ENCODE data around the gene TRIM2.

TRIM2 gene

GRCh38 chr4:153204247-153204671 lies at the start of gene TRIM2:
TRIM2 (plus strand) TSS chr4:153204443; CDS start chr4:153204531, 88 bp downstream.
- DNase-seq (ENCODE audit: low read depth) = peak; percentile 55
- TF ChIP-seq CTCF (IDR thresholded peaks at IDR 0.05; ENCODE audit: insufficient read depth, low read depth, low read length, missing control alignments) = no peak
- no peak within 1 kb of the TSS for H3K4me3 ChIP-seq (ENCODE audit: low read length)

- DNase-seq (ENCODE audit: low read depth) = no peak
- H3K4me3 ChIP-seq (ENCODE audit: low read length) = no peak overlapping the region
- TF ChIP-seq CTCF (IDR thresholded peaks at IDR 0.05; ENCODE audit: insufficient read depth, low read depth, low read length, missing control alignments) = no peak
Measured at GRCh38 chr4:153155686-153156085, 48.6 kb upstream of the TRIM2 start.

GRCh38 chr4:153156263-153156662 lies 48.0 kb upstream of the TRIM2 start:
- TF ChIP-seq CTCF (IDR thresholded peaks at IDR 0.05; ENCODE audit: insufficient read depth, low read depth, low read length, missing control alignments) = no peak
- no peak overlapping the region for H3K4me3 ChIP-seq (ENCODE audit: low read length)
- DNase-seq (ENCODE audit: low read depth) = no peak

GRCh38 chr4:153156721-153157120 lies 47.5 kb upstream of the TRIM2 start:
- no peak for TF ChIP-seq CTCF (IDR thresholded peaks at IDR 0.05; ENCODE audit: insufficient read depth, low read depth, low read length, missing control alignments)
- no peak for DNase-seq (ENCODE audit: low read depth)
- no peak overlapping the region for H3K4me3 ChIP-seq (ENCODE audit: low read length)

GRCh38 chr4:153159016-153159415 lies 45.2 kb upstream of the TRIM2 start:
- no peak overlapping the region for H3K4me3 ChIP-seq (ENCODE audit: low read length)
- TF ChIP-seq CTCF (IDR thresholded peaks at IDR 0.05; ENCODE audit: insufficient read depth, low read depth, low read length, missing control alignments) = peak; percentile 6
- DNase-seq (ENCODE audit: low read depth) = no peak

- DNase-seq (ENCODE audit: low read depth) = peak; percentile 19
- no peak for TF ChIP-seq CTCF (IDR thresholded peaks at IDR 0.05; ENCODE audit: insufficient read depth, low read depth, low read length, missing control alignments)
- no peak overlapping the region for H3K4me3 ChIP-seq (ENCODE audit: low read length)
Measured at GRCh38 chr4:153159728-153160221, 44.5 kb upstream of the TRIM2 start.

GRCh38 chr4:153160821-153161220 lies 43.4 kb upstream of the TRIM2 start:
- no peak for DNase-seq (ENCODE audit: low read depth)
- TF ChIP-seq CTCF (IDR thresholded peaks at IDR 0.05; ENCODE audit: insufficient read depth, low read depth, low read length, missing control alignments) = no peak
- H3K4me3 ChIP-seq (ENCODE audit: low read length) = no peak overlapping the region
